Activated CD4-positive, alpha-beta T cell treated with anti-CD3 and anti-CD28 coated beads for 24 hours (primary cell): ENCODE measurements around the gene TOM1L2.
"Not testable (repeated sequence)": the region's sequence is repeated elsewhere in the genome, so short reads cannot be mapped to it uniquely, and the experiment has no call there.

Experiments used
- DNase-seq, 2 donors: peaks; one replicate each; pipeline ENCODE4 v3.0.0-alpha.2; 2020; ENCODE audit warnings: low read depth in 2 of 2

Gene TOM1L2

DNA sequence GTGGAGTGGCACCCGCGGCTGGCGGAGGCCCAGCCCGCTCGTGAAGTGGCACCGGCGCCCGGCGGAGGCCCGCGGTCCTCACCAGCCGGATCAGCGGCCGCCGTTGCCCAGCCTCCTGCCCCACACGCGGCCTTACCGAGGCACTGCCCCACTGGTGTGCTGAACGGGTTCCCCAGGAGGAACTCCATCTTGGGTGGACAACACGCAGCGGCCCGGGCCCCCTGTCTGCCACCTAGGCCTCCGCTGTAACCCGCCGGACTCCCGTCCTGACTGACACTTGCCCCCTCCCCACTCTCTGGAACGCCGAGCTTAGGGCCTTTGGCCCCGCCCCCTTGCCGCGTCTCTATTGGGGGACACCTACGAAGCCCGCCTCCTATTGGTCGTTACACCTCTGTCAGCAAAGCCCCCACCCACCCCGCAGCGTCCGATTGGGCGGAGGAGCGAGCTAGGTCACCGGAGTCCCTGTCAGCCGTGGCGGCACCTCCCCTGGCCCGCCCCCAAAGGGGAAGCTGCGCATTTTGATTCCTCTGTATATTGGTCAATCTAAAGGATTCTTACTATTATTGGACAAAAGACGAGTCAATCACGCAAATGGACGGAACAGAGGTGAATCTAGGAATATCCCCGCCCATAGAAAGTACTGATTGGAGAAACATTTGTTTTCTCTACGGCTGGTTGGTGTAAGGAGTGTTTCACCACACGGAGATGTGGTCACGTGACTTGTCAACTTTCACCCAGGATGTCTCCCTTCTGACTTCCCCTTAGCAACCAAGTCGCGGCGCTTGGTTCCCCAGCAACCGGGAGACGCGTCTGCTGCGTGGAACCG, at the start of gene TOM1L2, which contains the start of gene DRC3:
TOM1L2 (minus strand) TSS at position 275 of the 826 bp plus-strand sequence; CDS start at position 188, 87 bp downstream.
DRC3 (plus strand) TSS at position 737 of the 826 bp plus-strand sequence. CDS start 4,737 bp downstream, outside the sequence.
- peak; percentile 99 to 100 for DNase-seq

DNA sequence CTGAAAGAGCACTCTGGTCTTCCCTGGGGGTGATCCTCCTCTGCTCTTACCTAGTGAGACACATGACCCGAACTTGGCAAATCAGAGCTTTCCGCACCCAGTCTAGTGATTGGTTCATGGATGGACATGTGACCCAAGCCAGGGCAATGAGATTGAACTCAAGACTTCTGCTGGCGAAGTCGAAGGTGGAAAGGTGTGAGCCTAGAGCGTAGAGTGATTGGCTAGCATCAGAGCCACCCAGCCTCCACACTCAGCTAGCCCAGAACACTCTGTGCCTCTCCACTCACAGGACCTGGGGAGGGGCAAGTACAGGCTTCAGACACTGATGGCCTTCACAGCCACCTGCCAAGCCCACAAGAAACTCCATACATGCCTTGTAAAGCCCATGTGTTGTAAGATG, 49.2 kb upstream of the TOM1L2 start:
- DNase-seq = no peak

DNA sequence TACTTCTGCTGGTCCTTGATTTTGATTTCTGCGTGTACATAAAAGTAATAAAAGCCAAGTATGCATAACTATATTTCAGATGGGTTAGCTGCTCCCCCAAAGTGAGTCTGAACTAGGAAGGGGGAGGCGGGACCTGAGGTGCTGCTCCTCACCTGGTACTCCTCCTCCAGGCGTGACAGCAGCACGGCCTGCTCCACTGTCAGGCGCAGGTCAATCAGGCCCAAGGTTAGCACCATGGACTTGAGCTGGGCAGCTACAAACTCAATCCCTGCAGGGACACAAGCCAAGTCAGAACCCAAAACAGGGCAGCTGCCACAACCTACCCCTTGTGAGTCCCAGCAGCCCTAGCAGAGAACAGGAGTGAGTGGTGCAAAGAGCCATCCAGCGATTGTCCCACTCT, 48.8 kb upstream of the TOM1L2 start:
- no peak for DNase-seq

DNA sequence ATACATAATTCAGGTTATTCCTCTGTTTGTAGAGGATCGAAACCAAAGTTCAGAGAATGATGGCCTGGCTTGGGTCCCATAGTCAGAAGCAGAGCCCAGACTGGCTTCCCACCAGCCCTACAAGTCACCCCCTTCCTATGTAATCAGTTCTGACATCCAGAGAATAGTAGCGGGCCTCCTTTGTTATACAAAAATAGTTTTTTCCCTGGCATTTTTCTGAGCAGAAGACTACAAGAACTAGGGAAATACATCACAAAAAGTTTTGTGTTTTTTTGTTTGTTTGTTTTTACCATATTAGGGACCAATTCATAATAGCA, 47.6 kb upstream of the TOM1L2 start:
- DNase-seq = no peak

DNA sequence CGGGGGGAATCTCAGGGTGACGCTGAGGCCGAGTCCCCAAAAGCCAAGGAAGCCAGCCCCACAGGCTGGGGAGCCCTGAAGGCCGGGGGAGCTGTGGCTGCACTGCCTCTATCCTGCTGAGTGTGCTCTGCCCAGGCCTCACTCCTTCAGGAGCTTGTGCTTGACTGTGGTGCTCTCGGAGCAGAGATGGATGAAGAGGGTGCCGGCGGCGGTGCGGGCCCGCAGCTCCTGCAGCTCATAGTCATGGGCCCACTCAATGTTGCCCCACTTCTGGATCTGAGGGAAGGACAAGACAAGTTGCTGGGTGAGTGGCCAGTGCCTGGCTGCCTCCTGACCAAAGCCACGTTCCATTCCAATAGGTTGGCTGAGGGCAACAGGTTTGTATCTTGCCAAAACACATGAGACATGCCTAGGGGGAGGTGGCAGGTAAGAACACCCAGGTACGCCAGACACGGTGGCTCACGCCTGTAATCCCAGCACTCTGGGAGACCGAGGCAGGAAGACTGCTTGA, 46.3 kb upstream of the TOM1L2 start:
- DNase-seq = no peak

DNA sequence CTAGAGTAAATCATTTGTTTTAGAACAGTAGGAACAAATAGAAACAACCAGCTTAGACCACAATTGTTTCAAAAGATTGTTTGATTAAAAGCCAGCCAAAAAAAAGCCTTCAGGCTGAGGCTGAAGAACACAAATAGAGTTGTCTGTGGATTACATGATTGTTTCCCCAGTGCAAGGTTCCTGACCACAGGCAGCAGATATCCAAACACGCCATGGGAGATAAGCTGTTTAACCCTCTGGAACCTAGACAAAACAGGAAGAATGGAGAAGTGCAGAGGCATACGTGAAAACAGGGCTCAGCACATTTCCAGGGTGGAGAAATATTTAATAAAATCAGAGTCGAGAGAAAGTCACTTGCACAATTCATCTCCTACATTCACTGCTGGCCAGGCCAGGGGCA, 45.8 kb upstream of the TOM1L2 start:
- no peak for DNase-seq

DNA sequence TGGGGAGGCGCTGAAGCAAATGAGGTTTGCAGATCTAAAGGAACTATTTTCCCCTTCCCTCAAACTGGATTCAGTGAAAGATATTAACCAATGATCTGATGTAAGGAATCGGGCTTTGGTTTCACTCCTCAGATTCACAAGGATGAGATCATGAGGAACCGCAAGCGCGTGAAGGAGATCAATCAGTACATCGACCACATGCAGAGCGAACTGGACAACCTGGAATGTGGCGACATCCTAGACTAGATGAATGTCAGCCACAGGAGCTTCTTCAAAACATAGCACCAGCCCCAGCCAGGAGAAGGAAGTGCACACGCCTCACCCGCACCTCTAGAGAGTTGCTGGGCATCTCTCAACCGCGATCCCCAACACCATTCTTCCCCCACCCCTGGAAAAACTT, 44.2 kb upstream of the TOM1L2 start:
- no peak for DNase-seq

DNA sequence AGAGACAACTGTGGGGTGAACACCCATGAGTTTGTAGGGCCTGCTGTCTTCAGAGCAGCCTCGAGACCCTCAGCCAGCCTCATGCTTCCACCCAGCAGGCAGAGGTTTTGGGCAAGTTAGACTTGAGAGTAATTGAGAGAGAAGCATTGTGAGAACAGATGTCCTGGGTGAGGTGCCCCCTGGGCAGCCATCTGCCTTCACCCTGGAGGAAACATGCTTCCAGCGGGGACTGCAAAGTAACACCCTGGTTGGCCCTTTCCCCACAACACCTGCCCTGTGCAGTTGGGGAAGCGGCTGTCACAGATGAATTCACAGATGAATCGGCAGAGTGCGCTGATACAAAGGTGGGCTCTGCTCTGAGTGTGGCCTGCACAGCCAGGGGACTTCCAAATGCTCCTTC, 43.4 kb upstream of the TOM1L2 start:
- no peak for DNase-seq

DNA sequence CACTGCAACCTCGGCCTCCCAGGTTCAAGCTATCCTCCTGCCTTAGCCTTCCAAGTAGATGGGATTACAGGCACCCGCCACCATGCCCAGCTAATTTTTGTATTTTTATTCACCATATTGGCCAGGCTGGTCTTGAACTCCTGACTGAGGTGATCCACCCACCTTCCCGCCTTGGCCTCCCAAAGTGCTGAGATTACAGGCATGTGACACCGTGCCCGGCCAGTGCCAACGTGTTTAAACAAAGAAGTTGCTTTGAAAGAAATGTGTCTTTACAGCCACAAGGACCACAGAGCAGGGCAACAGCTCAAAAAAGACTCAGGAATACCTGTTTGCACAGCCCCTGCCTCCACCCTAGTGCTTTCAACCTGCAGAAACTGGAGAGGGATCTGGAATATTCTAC, 41.8 kb upstream of the TOM1L2 start:
- no peak for DNase-seq

DNA sequence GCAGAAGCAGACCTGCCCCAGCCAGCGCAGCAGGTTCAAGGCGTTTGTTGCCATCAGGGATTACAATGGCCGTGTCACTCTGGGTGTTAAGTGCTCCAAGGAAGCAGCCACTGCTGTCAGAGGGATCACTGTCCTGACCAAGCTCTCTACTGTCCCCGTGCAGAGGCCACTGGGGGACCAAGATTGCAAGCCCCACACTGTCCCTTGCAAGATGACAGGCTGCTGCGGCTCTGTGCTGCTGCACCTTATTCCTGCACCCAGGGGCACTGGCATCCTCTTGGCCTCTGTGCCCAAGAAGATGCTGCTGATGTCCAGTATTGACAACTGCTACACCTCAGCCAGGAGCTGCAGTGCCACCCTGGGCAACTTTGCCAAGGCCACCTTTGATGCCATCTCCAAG, 39.1 kb upstream of the TOM1L2 start:
- no peak for DNase-seq

DNA sequence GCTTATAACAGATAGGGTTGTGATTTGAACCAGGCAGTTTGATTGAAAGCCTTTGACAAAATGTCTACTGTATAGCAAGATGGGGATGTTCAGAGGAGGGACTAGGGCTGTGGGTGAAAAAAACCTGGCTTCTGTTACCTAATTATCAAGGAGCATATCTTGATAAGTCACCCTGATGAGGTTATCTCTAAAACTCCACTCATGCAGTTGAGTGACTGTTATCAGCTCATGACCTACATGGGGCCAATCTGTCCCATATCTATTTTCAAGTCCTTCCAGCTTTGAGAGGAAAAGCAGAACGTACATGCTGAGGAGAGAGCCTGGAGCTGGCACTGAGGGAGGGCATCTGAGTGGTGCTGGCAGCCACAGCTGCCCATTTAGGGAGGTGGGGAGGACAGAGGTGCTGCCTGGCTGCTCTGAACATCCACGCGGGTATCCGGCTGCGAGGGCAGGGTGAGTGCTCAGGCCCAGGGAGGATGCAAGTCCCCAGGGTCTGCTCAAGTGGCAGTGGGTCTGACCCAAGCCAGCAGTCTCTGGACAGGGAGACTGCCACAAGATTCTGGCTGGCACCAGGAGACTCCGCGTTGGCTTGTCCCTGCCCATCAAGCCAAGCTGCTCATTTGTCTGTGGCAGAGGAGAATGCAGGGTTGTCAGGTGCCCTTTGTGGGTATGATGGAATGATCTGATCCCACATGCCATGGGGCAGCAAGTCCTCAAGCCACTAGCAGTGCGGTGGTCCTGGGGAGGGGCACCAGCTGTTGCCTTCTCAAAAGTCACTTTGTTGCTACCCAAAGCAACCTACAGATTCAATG, 37.6 kb upstream of the TOM1L2 start:
- no peak for DNase-seq

DNA sequence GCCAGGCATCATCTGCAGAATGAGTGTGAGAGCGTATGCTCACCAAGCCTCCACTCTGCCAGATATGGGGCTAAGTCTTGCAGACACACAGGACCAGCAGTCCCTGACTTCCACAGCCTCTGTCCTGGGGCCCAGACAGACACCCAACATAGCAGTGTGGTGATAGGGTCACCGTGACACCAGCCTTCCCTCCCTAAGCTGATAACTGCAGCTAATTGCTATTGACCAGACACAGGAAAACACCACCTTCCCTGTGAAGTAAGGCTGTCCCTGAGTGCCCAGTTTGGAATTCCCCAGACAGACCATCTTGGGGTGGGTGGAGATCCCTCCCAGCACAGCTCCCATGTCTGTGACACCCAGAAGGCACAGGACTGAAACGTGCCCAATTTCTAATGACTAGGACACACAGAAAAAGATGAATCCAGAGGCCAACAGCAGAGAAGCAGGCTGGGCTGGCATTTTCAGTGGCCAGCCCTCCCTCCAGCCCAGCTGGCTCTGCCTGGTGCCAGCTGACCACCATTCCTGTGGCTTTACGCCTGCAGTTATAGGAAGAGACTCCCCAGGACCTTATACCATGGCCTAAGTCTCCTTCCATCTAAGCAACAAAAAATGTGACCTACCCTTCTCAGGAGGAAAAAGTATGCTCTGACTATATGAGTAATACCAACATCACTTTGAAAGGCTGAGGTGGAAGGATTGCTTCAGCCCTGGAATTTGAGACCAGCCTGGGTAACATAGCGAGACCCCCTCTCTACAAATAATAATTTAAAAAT, 36.5 kb upstream of the TOM1L2 start:
- no peak for DNase-seq

DNA sequence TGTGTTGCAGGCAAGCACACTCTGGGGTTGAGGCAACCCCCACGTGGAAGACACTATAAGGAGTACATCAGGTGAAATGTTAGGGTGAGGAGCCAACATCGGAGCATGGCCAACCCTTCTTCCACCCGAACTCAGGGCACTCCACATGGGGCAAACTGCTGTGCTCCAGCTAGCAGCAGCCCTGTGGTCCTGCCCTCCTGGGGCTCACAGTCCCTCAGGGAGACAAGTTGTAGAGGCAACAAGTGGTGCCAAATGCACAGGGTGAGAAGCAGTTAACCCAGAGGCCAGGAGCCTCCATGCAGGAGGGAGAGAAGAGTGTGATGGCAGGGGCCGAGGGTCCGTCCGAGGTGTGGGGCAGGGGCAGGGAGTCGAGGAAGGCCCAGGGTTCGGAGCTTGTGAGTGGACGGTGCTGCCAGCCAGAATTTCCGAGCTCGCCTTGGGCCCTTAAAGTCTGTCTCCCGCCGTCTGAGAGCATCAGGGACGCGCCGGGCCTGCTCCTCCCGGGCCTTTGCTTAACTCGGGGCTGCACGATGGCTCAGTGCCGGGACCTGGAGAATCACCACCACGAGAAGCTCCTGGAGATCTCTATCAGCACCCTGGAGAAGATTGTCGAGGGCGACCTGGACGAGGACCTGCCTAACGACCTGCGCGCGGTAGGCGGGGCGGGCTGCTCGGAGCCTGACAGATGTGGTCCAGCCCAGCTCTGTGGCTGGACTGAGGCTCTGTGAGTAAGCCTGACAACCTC, 34.5 kb upstream of the TOM1L2 start:
- no peak for DNase-seq

DNA sequence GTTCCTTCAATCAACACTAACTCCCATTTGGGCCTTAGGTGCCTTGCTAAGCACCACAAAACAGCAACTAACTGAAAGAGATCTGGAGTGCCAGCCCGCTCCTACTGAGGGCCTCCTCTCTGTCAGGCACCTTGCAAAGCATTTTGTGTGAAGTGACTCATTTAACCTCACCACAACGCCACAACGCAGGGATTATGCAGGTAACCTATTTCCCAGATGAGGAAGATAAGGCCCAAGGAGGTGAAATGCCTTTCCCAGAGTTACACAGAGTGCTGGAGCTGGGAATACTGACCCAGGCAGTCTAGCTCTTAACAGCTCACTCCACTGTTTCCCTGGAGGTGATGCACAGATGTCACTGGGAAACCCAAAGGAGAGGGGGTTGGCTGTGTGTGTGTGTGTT, 33.3 kb upstream of the TOM1L2 start:
- DNase-seq = no peak

DNA sequence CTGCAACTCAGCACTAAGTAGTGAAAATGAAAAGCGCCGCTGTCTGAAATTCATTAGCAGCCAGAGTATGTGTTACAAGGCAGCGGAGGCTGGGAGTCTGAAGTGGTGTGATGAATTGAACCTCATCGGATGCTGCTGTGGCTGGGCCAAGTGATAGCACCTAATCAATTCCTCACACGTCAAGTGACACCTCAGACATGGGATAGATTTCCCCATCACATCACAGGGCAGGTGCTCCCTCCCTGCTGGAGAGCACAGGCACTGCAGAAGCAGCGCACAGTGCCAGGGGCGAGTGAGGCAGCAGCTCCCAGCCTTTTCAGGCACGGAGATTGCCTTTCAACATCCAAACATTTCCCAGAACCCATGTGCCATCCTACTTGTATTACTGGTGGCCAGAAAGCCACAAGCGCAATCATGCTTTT, 32.7 kb upstream of the TOM1L2 start:
- DNase-seq = no peak

DNA sequence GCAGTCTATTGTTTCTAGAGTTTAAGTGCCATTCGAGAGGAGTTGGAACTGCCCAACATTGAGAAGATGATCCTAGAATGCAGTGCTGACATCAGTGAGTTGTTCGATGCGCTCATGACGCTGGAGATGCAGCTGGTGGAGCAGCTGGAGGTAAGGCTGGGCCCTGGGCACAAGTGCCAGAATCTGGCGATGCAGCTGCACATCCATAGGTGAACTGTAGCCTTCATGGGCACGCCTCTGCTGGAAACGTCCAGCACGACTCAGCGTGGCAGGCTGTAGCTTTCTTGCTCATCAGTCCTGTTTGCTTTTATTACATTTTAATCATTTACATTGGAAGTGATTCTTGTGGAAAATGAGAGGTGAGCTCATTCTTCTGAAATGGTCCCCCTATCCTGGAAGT, 32.1 kb upstream of the TOM1L2 start:
- DNase-seq = no peak

DNA sequence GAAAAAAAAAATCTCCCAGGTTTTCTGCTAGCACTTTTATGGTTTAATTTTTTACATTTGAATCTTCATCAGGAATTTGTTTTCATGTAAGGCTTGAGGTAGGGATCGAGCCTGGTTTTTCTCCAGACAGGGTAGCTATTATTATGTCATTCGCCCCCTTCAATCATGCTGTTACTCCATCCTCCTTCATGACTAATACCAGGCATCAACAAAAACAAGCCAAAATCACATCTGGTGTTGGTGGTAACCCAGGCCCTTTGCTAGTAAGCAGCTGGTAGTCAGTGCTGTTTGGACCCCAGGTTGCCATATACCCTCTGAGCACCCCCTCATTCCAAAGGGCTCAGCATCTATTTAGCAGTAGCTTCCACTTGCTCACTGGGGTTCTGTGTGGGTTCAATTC, 30.0 kb upstream of the TOM1L2 start:
- no peak for DNase-seq

DNA sequence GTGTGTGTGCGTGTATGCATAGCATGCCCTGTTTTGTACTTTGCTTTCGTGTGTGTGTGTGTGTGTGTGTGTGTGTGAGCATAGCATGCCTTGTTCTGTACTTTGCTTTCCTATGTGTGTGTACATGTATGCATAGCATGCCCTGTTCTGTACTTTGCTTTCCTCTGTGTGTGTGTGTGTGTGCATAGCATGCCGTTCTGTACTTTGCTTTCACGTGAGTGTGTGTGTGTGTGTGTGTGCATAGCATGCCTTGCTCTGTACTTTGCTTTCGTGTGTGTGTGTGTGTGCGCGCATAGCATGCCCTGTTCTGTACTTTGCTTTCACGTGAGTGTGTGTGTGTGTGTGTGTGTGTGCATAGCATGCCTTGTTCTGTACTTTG, 27.8 kb upstream of the TOM1L2 start:
- DNase-seq = no peak

DNA sequence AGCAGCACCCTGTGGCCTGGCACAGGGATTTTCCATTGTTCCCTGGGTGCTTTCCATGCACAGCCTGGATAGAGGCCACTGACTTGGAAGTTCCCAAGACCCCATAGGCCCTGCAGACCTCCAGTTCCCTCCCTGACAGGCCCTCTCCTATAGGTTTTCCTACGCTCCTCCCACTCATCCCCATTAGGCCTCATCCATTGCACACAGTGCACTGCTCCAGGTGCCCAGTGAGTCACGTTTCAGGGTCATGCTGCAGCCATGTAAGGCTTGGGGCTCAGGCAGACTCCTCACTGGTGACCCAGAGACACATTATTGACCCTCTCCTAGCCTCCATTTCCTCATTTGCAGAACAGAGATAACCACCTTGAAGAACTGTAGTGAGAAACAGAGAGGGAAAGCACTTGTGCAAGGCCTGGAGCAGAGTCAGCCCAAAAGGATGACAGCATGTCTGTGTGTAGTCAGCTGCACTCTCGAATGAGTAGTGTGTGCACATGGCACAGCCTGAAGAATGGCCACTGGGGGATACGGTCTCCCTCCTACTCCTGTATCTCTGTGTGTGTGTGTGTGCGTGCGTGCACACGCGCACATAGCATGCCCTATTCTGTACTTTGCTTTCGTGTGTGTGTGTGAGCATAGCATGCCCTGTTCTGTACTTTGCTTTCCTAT, 27.3 kb upstream of the TOM1L2 start:
- no peak for DNase-seq

DNA sequence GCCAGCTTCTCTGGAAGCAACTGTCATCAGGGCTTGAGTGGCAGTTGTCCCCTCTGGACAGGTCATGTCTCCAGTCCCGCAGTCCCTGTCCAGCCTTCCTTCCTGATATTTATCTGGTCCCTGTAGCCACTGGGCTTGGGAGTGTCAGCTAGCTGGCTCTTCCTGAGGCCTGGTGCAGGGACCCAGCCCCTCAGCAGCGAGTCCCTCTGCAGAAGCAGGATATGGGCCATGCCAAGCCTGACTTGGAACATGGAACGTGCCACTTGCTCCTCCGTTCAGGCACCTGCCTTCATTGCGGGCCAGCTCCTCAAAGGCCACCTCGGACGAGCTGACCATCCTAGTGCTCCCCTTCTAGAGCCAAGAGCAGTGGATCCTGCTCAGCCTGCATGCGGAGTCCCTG, 26.7 kb upstream of the TOM1L2 start:
- DNase-seq = no peak

DNA sequence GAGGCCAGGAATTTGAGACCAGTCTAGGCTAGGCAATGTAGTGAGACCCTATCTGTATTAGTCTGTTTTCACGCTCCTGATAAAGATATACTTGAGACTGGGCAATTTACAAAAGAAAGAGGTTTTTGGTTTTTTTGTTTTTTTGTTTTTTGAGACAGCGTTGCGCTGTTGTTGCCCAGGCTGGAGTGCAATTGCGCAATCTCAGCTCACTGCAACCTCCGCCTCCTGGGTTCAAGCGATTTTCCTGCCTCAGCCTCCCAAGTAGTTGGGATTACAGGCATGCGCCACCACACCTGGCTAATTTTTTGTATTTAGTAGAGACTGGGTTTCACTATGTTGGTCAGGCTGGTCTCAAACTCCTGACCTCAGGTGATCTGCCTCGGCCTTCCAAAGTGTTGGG, 23.7 kb upstream of the TOM1L2 start:
- not testable (repeated sequence) for DNase-seq
